ENCODE results near the gene E2F4. TPM values are rescaled to one million over a fixed set of nuclear protein-coding genes. Genes with fewer than 3 reads are reported as not detected.

E2F4 gene
- total and polyA plus RNA-seq, 9 of the 15 experiments (the other 6 are each of a cell fraction or from before 2014, with no cell fraction given): 9.7 to 139 (median 106) TPM

DNA sequence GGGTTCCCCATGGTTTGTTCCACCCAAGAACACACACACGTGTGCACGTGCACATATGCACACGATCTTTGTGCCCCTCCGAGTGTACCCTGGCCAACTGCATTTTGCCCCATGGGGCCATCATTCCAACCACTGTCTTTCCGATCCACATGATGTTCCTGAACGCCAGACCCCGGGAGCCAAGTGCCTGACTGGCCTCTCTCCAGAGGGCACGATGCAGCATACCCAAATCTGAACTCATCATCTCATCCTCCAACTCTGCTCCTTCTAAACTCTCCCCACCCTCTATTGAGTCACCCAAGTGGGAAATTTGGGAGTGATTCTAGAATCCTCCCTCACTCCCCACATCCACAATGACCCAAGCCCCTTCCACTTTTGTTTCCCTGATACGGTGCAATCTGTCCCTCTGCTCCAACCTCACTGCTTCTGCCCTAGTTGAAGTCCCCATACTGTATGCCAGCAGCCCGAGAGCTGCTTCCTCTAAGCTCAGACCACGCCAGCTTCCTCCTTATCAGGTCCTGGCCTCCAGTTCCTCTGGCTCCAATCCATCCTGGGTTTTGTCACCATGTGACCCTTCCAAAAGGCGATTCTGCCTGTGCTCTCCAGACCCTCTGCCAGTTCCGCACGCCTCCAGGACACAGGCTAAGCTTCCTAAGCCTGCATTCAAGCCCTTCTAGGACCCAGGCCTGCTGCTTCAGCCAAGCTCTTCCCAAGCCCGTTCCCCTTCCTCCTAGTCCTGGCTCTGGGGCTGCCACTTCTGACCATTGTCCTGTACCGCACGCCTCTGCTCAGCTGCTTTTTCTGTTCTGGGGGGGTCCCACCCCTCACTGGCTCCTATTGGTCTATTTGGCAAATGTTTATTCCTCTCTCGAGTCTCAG is 24.9 kb downstream of the E2F4 start (continued):
- TF ChIP-seq, protein P1, sequence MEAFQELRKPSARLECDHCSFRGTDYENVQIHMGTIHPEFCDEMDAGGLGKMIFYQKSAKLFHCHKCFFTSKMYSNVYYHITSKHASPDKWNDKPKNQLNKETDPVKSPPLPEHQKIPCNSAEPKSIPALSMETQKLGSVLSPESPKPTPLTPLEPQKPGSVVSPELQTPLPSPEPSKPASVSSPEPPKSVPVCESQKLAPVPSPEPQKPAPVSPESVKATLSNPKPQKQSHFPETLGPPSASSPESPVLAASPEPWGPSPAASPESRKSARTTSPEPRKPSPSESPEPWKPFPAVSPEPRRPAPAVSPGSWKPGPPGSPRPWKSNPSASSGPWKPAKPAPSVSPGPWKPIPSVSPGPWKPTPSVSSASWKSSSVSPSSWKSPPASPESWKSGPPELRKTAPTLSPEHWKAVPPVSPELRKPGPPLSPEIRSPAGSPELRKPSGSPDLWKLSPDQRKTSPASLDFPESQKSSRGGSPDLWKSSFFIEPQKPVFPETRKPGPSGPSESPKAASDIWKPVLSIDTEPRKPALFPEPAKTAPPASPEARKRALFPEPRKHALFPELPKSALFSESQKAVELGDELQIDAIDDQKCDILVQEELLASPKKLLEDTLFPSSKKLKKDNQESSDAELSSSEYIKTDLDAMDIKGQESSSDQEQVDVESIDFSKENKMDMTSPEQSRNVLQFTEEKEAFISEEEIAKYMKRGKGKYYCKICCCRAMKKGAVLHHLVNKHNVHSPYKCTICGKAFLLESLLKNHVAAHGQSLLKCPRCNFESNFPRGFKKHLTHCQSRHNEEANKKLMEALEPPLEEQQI (IDR thresholded peaks at IDR 0.05): no peak

DNA sequence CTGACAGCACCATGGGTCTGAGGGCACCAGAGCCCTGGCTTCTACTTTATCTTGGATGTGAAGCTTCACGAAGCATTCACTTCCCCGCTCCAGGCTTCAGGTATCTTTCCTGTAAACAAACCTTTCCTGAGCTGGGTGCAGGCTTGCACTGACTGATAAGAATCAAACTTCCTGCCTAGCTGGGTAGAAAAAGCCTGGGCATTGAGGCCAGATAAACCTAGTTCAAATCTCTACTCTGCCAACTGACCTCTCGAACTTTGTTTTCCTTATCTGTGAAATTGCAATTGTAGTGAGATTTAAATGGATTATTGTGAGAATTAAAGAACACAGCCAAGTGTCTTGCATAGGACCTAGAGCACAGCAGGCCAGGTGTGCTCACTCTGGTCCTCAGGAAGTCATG is 32.0 kb downstream of the E2F4 start:
- ATAC-seq (no peak), FAIRE-seq (peak; percentile 23), DNase-seq (ENCODE audit: extremely low read depth in 1 of 4, low spot score in 3 of 4) (no peak)
- H4K20me1 ChIP-seq (replicated peaks; ENCODE audit: control insufficient read depth, insufficient read depth, low read length): no peaks in the 10 kb centered on the region
- H3K4me3 ChIP-seq: no peak overlapping the region
- peaks cover 21% of the 10 kb centered on the region for H3K79me2 ChIP-seq (ENCODE audit: control insufficient read depth, insufficient read depth, low read length)
- no peaks in the 10 kb centered on the region for H3K9me3 ChIP-seq (replicated peaks; ENCODE audit: control insufficient read depth, insufficient read depth, low read depth, low read length)
- CTCF ChIA-PET (ENCODE audit: low intra/inter-chr PET ratio): no interaction called here
- peaks cover 20% of the 10 kb centered on the region; the same call in 2 of the 3 replicates for H3K36me3 ChIP-seq (ENCODE audit: control insufficient read depth, insufficient read depth, low read length)
- H3K4me1 ChIP-seq (replicated peaks in 1 of 2; ENCODE audit: control insufficient read depth in 2 of 2, insufficient read depth in 2 of 2, low read length in 2 of 2): peaks cover 18 to 20% of the 10 kb centered on the region in 2 experiments
- BruUV-seq (replicated peaks): no TSS peak
- H3K4me2 ChIP-seq (ENCODE audit: insufficient read depth, low read length): no peak overlapping the region
- in situ Hi-C loops (cut with MboI) (no loop called here), intact Hi-C loops (cut with micrococcal nuclease) (no loop called here)
- no peaks in the 10 kb centered on the region for H3K27me3 ChIP-seq (ENCODE audit: control insufficient read depth in 2 of 2, insufficient read depth in 2 of 2, low read length in 2 of 2)
- H3K9me1 ChIP-seq (ENCODE audit: control insufficient read depth, insufficient read depth, low read length): no peaks in the 10 kb centered on the region
- 0 out of 4 replicates have a peak overlapping the region, but pooled peaks of 1 of the 2 experiments have one; percentile 5 for H3K9ac ChIP-seq (ENCODE audit: insufficient read depth in 1 of 2, low read depth in 2 of 2, low read length in 2 of 2)
- no peak overlapping the region for H3K27ac ChIP-seq (ENCODE audit: extremely low read depth, low read depth, low read length)
- H2AFZ ChIP-seq (ENCODE audit: low read depth, low read length): no peak overlapping the region
- 5% methylated on average over 3 of the region's 3 CpGs for WGBS (ENCODE audit: insufficient coverage, low coverage, missing lambda C conversion rate)
- POLR2A ChIA-PET: interaction anchor here (0.7 to 2.1 kb wide), 6 partner anchors 7 to 21 kb away, joined by 3 to 8 read pairs (median 4); no protein-coding TSS in a partner anchor
- no peak for TF ChIP-seq ETS2 (tag; IDR thresholded peaks at IDR 0.05; ENCODE audit: borderline replicate concordance, poor library complexity, severe bottlenecking)
- no peak for TF ChIP-seq JUND (IDR thresholded peaks at IDR 0.05; ENCODE audit: borderline replicate concordance, low read depth, low read length)
- no peak for TF ChIP-seq JUND (tag; IDR thresholded peaks at IDR 0.05; ENCODE audit: borderline replicate concordance, low read depth, low read length)
- TF ChIP-seq ZBTB12 (CRISPR knock-in tag; IDR thresholded peaks at IDR 0.05): no peak
- TF ChIP-seq ZNF583 (CRISPR knock-in tag; IDR thresholded peaks at IDR 0.05): no peak
- TF ChIP-seq HINFP (tag; conservative IDR thresholded peaks at IDR 0.05; ENCODE audit: low read depth): no peak
- TF ChIP-seq HDAC2 (IDR thresholded peaks at IDR 0.05): no peak
- no peak for TF ChIP-seq DACH1 (IDR thresholded peaks at IDR 0.05; ENCODE audit: partially characterized antibody)
- TF ChIP-seq KLF16 (IDR thresholded peaks at IDR 0.05): no peak
- TF ChIP-seq ZC3H4 (CRISPR knock-in tag; IDR thresholded peaks at IDR 0.05; ENCODE audit: borderline replicate concordance): no peak
- TF ChIP-seq ZNF282 (CRISPR knock-in tag; IDR thresholded peaks at IDR 0.05): no peak
- no peak for TF ChIP-seq RBM34 (IDR thresholded peaks at IDR 0.05; ENCODE audit: borderline replicate concordance, insufficient read depth, low read length)
- TF ChIP-seq TCF7L2 (IDR thresholded peaks at IDR 0.05; ENCODE audit: low read depth, low read length): no peak
